Measurements from ENCODE around the gene CYBRD1.

CYBRD1 gene

GRCh38 chr2:171553858-171554257 is 31.6 kb downstream of the CYBRD1 start:
- no peak for DNase-seq (ENCODE audit: low read depth)

DNA sequence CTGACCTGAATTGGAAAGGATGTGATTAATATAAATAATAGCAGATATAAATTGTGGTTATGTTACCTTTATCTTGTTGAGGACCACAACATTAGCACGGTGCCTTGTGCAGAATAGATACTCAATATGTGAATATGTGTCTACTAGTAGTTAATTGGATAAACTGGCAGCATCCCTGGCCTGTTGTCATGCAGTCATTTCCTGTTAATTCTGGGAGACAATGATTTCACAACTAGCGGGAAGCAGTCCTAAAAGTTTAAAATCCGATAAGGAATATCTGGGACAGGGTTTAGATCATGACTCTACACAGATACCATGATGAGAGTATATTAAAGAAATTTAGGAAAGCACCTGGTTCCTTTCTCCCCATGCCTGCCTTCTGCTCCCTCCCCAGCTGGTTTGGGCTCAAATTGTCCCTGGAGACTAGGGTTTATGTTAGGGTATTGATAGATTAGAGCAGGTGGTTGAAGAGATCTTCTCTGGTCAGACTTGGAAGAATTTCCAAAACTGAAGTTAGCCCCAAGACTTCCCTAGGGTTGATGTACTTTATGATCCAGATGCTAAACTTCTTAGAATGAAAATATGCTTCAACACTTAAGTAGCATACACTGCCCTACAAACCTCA is 32.8 kb downstream of the CYBRD1 start:
- DNase-seq (ENCODE audit: low read depth): no peak

DNA sequence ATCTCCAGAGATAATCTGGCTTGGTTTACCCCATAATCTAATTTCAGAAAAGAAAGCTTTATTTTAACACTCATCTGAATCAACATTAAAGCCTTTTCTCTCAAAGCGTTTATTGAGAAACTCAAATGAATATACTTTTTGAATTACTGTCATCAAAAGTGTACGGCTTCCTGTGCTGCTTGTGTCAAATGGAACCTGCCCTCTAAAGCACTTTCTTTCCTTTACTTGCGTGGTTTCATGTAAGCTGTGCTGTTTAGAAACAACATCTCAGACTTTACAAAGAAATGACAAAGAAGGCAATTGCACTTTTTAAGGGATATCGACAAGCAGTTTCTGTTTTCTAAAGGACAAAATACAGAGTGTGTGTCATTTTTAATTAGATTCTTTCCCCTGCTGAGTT is 35.1 kb downstream of the CYBRD1 start:
- no peak for DNase-seq (ENCODE audit: low read depth)

- DNase-seq (ENCODE audit: low read depth): no peak
These were observed 41.0 kb downstream of the CYBRD1 start for GRCh38 chr2:171563301-171563700.

DNA sequence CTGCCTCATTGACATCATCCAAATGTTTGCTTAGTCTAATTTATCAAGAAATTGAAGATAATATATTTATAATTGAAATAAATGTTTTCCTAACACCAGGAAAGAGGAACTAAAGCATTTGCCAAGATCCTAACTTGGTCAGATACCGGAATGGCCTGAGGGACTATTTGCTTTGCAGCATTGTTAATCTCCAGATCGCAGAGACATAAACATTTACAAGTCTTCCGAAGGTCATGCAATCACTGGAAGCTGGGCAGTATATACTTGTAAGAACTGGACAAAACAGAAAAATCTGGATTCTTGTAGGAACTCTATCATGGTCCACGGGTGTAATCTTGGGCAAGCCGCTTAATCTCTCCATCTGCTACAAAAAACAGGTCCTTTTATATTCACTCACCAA is 42.2 kb downstream of the CYBRD1 start:
- no peak for DNase-seq (ENCODE audit: low read depth)

DNA sequence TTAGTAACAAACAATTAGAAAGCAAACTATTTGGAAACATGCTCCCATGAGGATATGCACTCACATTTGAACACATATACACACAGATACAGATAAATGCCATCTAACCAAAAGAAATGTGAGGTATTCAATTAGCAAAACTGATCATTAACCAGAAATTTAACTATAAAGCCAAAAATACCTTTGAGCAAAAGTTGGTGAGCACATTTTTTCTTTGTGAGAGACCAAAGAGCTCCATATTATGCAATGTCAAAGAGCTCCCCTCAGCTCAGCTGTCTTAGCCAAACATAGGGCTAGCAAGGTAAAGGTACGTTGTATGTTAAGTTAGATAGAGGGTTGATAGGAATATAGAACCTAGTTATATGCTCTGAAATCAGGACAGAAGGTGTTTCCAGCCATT is 43.8 kb downstream of the CYBRD1 start:
- DNase-seq (ENCODE audit: low read depth): no peak

GRCh38 chr2:171566753-171567152 is 44.5 kb downstream of the CYBRD1 start:
- DNase-seq (ENCODE audit: low read depth): no peak

GRCh38 chr2:171568089-171568488 is 45.8 kb downstream of the CYBRD1 start:
- no peak for DNase-seq (ENCODE audit: low read depth)

GRCh38 chr2:171571721-171572120 is 49.4 kb downstream of the CYBRD1 start:
- no peak for DNase-seq (ENCODE audit: low read depth)

GRCh38 chr2:171574149-171574795 is 52.0 kb downstream of the CYBRD1 start:
- DNase-seq (ENCODE audit: low read depth): peak; percentile 63

GRCh38 chr2:171575606-171576005 is 53.3 kb downstream of the CYBRD1 start:
- DNase-seq (ENCODE audit: low read depth): no peak

DNA sequence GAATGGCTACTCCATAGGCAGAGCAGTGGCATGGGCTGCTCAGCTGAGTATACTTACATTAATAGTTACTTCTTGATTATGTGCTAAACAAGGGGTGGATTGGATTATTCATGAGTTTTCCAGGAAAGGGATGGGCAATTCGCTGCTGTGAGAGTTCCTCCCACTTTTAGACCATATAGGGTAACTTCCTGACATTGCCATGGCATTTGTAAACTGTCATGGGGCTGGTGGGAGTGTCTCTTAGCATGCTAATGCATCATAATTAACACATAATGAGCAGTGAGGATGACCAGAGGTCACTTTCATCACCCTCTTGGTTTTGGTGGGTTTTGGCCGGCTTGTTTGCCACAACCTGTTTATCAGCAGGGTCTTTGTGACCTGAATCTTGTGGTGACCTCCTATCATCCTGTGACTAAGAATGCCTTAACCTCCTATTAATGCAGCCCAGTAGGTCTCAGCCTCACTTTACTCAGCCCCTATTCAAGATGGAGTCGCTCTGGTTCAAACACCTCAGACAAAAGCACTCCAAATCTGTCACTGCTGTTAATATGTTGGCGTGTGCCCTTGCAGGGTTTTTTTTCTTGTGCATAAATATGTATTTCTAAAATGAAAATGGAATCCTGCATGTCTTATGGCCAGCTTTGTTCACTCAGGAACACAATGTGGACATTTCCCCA is 56.0 kb downstream of the CYBRD1 start:
- no peak for DNase-seq (ENCODE audit: low read depth)

DNA sequence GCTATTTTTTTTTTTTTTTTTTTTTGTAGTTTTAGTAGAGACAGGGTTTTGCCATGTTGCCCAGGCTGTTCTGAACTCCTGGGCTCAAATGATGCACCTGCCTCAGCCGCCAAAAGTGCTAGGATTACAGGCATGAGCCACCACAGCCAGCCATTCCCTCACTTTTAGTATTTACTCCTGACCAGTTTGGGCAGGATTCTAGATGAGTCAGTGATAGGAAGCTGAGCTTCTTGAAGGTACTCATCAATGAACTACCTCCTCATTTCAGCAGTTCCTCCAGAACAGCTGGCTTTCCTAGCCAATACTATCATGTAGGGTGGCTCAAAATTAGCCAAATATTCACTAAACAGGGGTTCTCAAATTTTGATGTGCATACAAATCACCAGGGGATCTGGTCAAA is 57.2 kb downstream of the CYBRD1 start:
- no peak for DNase-seq (ENCODE audit: low read depth)

GRCh38 chr2:171583566-171583965 is 61.3 kb downstream of the CYBRD1 start:
- no peak for DNase-seq (ENCODE audit: low read depth)

DNA sequence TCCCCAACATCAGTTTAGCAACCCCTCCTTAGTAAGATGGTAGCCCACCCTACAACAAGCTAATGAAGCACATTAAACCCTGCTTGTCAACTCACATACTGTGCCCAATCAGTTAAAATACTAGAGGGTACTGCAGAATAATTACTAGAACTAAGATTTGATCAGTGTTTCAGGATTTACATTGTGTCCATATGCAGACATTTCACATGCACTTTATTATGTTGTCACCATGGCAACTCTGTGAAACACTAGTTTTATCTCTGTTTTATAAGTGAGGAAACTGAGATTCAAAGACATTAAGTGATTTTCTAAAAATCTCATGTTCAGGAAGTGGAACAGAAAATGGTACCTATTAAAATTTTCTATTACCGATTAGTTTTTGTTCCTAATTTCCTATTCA is 61.7 kb downstream of the CYBRD1 start:
- no peak for DNase-seq (ENCODE audit: low read depth)

DNA sequence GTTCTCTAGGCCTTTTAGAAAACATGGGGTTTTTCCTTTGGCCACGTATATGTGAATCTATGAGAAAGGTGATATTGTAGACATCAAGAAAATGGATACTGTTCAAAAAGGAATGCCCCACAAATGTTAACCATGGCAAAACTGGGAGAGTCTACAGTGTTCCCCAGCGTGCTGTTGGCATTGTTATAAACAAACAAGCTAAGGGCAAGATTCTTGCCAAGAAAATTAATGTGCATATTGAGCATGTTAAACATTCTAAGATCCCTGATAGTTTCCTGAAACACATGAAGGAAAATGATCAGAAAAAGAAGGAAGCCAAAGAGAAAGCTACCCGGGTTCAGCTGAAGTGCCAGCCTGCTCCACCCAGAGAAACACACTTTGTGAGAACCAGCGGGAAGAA is 64.9 kb downstream of the CYBRD1 start:
- DNase-seq (ENCODE audit: low read depth): no peak

DNA sequence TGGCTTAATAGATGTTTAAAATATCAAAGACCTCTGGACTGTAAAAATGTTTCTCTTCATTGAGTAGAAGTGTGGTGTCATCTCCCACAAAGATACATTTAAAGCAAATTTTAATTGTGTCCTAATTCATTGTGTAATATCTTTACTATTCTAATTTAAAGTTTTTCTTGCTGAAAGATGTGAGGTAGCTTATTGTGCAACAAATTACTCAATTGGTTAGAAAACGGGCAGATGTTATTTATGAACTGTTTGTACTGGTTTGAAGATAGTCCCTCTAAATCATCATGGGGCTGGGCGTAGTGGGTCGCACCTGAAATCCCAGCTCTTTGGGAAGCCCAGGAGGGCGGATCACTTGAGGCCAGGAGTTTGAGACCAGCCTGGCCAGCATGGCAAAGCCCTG is 65.3 kb downstream of the CYBRD1 start:
- no peak for DNase-seq (ENCODE audit: low read depth)

DNA sequence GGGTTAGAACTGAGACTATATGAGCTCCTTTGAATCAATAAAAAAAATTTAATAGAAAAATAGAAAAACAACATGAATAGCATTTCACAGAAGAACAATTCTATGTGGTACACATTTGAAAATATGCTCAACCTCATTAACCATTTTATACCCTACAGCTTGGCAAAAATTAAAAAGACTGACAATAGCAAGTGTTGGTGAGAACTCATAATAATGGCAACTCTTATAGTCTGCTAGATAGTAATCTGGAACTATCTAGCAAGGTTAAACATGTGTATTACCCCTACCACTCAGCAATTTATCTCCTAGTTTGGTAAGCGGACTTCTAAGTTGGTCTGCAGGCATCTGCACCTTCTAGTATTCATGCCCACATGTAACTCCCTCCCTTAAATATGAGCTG is 67.8 kb downstream of the CYBRD1 start:
- no peak for DNase-seq (ENCODE audit: low read depth)

DNA sequence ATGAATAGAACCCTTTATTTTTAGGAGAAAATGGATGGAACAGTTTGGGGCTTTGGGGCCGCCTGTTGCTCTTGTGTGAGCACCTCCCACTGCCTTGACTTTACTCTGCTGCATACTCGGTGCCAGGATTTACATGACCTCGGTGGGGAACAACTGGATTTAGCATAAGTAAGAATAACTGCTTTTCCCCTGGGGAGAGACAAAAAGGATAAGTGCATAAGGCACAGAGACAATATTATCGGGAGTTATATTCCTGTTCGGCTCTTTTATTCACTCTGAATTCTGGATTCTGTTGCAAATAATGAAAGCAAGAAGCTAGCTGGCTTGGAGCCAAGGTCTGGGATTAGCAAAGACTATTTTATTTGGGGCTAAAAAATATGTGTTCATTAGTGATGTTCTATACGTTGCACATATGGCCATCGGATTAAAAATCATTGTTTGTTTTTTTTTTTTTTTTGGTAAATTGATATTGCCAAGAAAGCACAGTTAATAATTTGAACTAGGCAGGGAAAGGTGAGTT is 69.8 kb downstream of the CYBRD1 start:
- no peak for DNase-seq (ENCODE audit: low read depth)

DNA sequence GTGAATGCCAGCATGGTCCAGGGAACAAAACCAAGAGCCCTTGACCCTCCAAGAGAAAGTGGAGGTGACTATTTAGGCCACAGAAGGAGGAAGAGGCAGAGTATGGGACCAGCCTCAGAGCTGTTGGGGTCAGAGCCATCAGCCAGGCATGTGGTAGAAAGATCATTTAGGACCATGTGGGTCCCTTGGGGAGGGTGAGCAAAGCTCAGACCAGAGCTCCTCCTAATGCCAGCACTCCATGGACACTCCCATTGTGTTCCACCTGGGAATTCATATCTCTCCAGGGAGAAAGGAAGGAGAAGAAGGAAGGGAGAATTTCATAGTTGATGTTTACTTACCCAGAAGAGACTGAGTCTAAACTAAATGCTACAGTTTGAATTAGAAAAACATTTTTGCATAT is 73.2 kb downstream of the CYBRD1 start:
- no peak for DNase-seq (ENCODE audit: low read depth)

- no peak for DNase-seq (ENCODE audit: low read depth)
These were observed 73.6 kb downstream of the CYBRD1 start for GRCh38 chr2:171595896-171596295.

- DNase-seq (ENCODE audit: low read depth): peak; percentile 13
These were observed 76.5 kb downstream of the CYBRD1 start for GRCh38 chr2:171598713-171599319.

GRCh38 chr2:171600126-171600525 is 77.9 kb downstream of the CYBRD1 start:
- DNase-seq (ENCODE audit: low read depth): no peak

All from T follicular helper cell (primary cell).